Myometrial cell (primary cell): Measurements from ENCODE around the gene TRIM69. TPM values are rescaled to one million over a fixed set of nuclear protein-coding genes. Genes with fewer than 3 reads are reported as not detected.

ENCODE experiments used
- total RNA-seq: library from RNA; depleted of rRNA; stranded (reverse); fragments of >200 nt; gene quantifications from 2 replicates; pipeline ENCODE4 v1.2.3, GENCODE V29; 2015

Gene TRIM69
- 13.5 and 15.6 TPM in 2 replicates for total RNA-seq

GRCh38 chr15:44736181-44736765, at the start of gene TRIM69:
Gene TRIM69 (plus strand): TSS chr15:44736528. CDS start chr15:44736705, 177 bp downstream.

GRCh38 chr15:44711096-44711742, 25.1 kb upstream of the TRIM69 start, which contains the start of the genes B2M and PATL2:
Gene B2M (plus strand): TSS chr15:44711517. CDS start chr15:44711547, 30 bp downstream.
Gene PATL2 (minus strand): TSS chr15:44711323. CDS start chr15:44676490, 34,833 bp downstream.

Other genes starting within 250 kb of the TRIM69 start
- 21.3 and 31.1 TPM in 2 replicates for gene EIF3J, start 199.4 kb upstream of the TRIM69 start, total RNA-seq
- 36.5 and 61.7 TPM in 2 replicates for gene SPG11, start 72.9 kb upstream of the TRIM69 start, total RNA-seq
- gene PATL2, start 25.2 kb upstream of the TRIM69 start, total RNA-seq: not detected in 2 replicates
- gene B2M, start 25.0 kb upstream of the TRIM69 start, total RNA-seq: 2,051 and 2,389 TPM in 2 replicates
- gene TERB2, start 220.2 kb downstream of the TRIM69 start, total RNA-seq: not detected in 2 replicates